Panc1 (cell line): ENCODE data around the gene PNMA6E. TPM values are rescaled to one million over a fixed set of nuclear protein-coding genes. Genes with fewer than 3 reads are reported as not detected.
"Not testable (repeated sequence)": the region's sequence is repeated elsewhere in the genome, so short reads cannot be mapped to it uniquely, and the experiment has no call there.

Experiments
- ATAC-seq: fragments of 200-7000 bp; cut with Tn5 transposase; 2 replicates; pipeline ENCODE4 v1.9.1; 2020; ENCODE audit warnings: mild to moderate bottlenecking, moderate library complexity
- BruUV-seq: library from RNA; stranded (reverse); fragments of 400-500 nt; replicated peaks from 2 replicates; lab custom pipeline; 2021; lab: Mats Ljungman, UMichigan
- CTCF ChIA-PET: fragments of 300-600 bp; sonication (Branson Sonifier 250); formaldehyde crosslinking; loops from one replicate; lab custom pipeline; 2022; ENCODE audit warnings: antibody characterized with exemption; lab: Charles Lee
- POLR2A ChIA-PET: fragments of 300-600 bp; sonication (Branson Sonifier 250); formaldehyde crosslinking; loops from one replicate; lab custom pipeline; 2022; ENCODE audit warnings: antibody characterized with exemption; lab: Charles Lee
- DNase-seq: peaks from one replicate; pipeline ENCODE4 v3.0.0-alpha.2; 2010; ENCODE audit warnings: low read depth, low spot score
- H3K27ac ChIP-seq: 2 replicates; pipeline ENCODE4 v1.5.1; 2011; ENCODE audit warnings: mild to moderate bottlenecking, low read length, inconsistent platforms
- H3K27me3 ChIP-seq: fragments of 200-500 bp; sonication (Bioruptor generic); 2 replicates; pipeline ENCODE4 v1.6.0; 2014; ENCODE audit warnings: low read length, inconsistent platforms; ENCODE audit not compliant: control insufficient read depth, insufficient read depth
- H3K36me3 ChIP-seq: fragments of 200-500 bp; sonication (Bioruptor generic); 2 replicates; pipeline ENCODE4 v1.5.1; 2014; ENCODE audit warnings: inconsistent platforms, mild to moderate bottlenecking, low read length, moderate library complexity; ENCODE audit not compliant: control insufficient read depth, insufficient read depth
- H3K4me1 ChIP-seq: 2 replicates; pipeline ENCODE4 v1.5.1; 2011; ENCODE audit warnings: inconsistent platforms, mild to moderate bottlenecking, low read length, moderate library complexity; ENCODE audit not compliant: control insufficient read depth, insufficient read depth
- H3K4me3 ChIP-seq, 2 experiments: 2 replicates each; pipeline ENCODE4 v1.5.1; 2011 to 2012; ENCODE audit warnings: low read depth in 2 of 2, low read length in 2 of 2, mild to moderate bottlenecking in 2 of 2, inconsistent platforms in 1 of 2, moderate library complexity in 1 of 2
- H3K9me3 ChIP-seq: fragments of 200-500 bp; sonication (Bioruptor generic); 2 replicates; pipeline ENCODE4 v1.5.1; 2014; ENCODE audit warnings: low read depth, mild to moderate bottlenecking, inconsistent platforms, low read length, moderate library complexity; ENCODE audit not compliant: control insufficient read depth, insufficient read depth
- POLR2AphosphoS5 ChIP-seq: IDR thresholded peaks from 2 replicates; pipeline ENCODE4 v1.6.1; 2012; ENCODE audit warnings: mild to moderate bottlenecking, low read depth, low read length, moderate library complexity
- SIN3A ChIP-seq: IDR thresholded peaks from 2 replicates; pipeline ENCODE4 v1.6.1; 2012; ENCODE audit warnings: low read depth, mild to moderate bottlenecking, low read length, moderate library complexity, borderline replicate concordance; ENCODE audit not compliant: insufficient read depth
- TCF7L2 ChIP-seq: IDR thresholded peaks from 2 replicates; pipeline ENCODE4 v1.6.1; 2011; ENCODE audit warnings: mild to moderate bottlenecking, low read depth, low read length, inconsistent platforms
- in situ Hi-C: cut with HindIII; loops from 2 replicates; pipeline ENCODE4 v1.10.0; 2016; ENCODE audit warnings: low sequenced_read_pairs, low pct_unique_long_range_greater_than_20kb
- intact Hi-C: fragments of 100-400 bp; cut with micrococcal nuclease; formaldehyde crosslinking; loops from one replicate; pipeline ENCODE4 v1.10.0; 2022; ENCODE audit not compliant: unreplicated experiment
- total RNA-seq: library from RNA; stranded (reverse); gene quantifications from one replicate; pipeline ENCODE4 v1.2.1, GENCODE V29; 2021; ENCODE audit not compliant: unreplicated experiment
- TF ChIP-seq, protein P1 (sequence below), 2 experiments: IDR thresholded peaks; 2 replicates each; pipeline ENCODE4 v1.6.1; 2011 to 2012; ENCODE audit warnings: low read depth in 2 of 2, control low read depth in 1 of 2, low read length in 1 of 2, mild to moderate bottlenecking in 1 of 2, moderate library complexity in 1 of 2; ENCODE audit not compliant: insufficient read depth in 1 of 2
- TF ChIP-seq, protein P2 (sequence below): fragments of 450-650 bp; IDR thresholded peaks from 2 replicates; pipeline ENCODE4 v1.5.1; 2017; ENCODE audit warnings: mild to moderate bottlenecking

Gene PNMA6E
- total RNA-seq, 1 experiment from 2014 or later, result not detected

DNA sequence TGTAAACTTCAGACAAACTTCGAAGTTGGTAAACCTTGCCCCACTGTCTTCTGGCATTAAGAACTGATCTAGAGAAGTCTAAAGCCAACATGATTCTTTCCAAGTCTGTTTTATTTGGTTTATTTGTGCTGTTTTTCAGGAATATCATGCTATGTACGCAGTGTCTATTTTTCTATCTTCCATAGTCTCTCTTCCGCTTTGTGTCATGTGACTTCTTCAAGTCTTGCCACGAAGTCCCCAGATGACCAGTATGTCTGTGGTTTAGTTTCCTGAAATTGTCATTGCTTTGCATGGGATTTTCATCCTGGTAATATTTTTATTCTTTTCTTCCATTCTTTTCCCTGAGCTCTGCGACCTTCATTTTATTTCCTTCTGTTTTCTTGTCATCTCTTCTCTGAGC lies 15.1 kb downstream of the PNMA6E start:
- ChIA-PET CTCF (no interaction called here), POLR2A (no interaction called here)
- in situ Hi-C loops (no loop called here), intact Hi-C loops (no loop called here)
- ATAC-seq (no peak), DNase-seq (no peak)
- no peaks in the 10 kb centered on the region for H3K9me3 ChIP-seq
- BruUV-seq, result no TSS peak
- H3K36me3 ChIP-seq, result no peaks in the 10 kb centered on the region
- no peak overlapping the region for H3K4me3 ChIP-seq
- no peak overlapping the region for H3K27ac ChIP-seq
- H3K4me1 ChIP-seq, result no peaks in the 10 kb centered on the region
- no peak for TF ChIP-seq POLR2AphosphoS5
- TF ChIP-seq, protein P1, sequence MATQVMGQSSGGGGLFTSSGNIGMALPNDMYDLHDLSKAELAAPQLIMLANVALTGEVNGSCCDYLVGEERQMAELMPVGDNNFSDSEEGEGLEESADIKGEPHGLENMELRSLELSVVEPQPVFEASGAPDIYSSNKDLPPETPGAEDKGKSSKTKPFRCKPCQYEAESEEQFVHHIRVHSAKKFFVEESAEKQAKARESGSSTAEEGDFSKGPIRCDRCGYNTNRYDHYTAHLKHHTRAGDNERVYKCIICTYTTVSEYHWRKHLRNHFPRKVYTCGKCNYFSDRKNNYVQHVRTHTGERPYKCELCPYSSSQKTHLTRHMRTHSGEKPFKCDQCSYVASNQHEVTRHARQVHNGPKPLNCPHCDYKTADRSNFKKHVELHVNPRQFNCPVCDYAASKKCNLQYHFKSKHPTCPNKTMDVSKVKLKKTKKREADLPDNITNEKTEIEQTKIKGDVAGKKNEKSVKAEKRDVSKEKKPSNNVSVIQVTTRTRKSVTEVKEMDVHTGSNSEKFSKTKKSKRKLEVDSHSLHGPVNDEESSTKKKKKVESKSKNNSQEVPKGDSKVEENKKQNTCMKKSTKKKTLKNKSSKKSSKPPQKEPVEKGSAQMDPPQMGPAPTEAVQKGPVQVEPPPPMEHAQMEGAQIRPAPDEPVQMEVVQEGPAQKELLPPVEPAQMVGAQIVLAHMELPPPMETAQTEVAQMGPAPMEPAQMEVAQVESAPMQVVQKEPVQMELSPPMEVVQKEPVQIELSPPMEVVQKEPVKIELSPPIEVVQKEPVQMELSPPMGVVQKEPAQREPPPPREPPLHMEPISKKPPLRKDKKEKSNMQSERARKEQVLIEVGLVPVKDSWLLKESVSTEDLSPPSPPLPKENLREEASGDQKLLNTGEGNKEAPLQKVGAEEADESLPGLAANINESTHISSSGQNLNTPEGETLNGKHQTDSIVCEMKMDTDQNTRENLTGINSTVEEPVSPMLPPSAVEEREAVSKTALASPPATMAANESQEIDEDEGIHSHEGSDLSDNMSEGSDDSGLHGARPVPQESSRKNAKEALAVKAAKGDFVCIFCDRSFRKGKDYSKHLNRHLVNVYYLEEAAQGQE (IDR thresholded peaks at IDR 0.05; ENCODE audit: insufficient read depth in 1 of 2, low read depth in 2 of 2, low read length in 1 of 2), result no peak
- TF ChIP-seq TCF7L2, result no peak
- TF ChIP-seq, protein P2, sequence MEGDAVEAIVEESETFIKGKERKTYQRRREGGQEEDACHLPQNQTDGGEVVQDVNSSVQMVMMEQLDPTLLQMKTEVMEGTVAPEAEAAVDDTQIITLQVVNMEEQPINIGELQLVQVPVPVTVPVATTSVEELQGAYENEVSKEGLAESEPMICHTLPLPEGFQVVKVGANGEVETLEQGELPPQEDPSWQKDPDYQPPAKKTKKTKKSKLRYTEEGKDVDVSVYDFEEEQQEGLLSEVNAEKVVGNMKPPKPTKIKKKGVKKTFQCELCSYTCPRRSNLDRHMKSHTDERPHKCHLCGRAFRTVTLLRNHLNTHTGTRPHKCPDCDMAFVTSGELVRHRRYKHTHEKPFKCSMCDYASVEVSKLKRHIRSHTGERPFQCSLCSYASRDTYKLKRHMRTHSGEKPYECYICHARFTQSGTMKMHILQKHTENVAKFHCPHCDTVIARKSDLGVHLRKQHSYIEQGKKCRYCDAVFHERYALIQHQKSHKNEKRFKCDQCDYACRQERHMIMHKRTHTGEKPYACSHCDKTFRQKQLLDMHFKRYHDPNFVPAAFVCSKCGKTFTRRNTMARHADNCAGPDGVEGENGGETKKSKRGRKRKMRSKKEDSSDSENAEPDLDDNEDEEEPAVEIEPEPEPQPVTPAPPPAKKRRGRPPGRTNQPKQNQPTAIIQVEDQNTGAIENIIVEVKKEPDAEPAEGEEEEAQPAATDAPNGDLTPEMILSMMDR, result no peak
- TF ChIP-seq SIN3A, result no peak
- no peaks in the 10 kb centered on the region for H3K27me3 ChIP-seq

DNA sequence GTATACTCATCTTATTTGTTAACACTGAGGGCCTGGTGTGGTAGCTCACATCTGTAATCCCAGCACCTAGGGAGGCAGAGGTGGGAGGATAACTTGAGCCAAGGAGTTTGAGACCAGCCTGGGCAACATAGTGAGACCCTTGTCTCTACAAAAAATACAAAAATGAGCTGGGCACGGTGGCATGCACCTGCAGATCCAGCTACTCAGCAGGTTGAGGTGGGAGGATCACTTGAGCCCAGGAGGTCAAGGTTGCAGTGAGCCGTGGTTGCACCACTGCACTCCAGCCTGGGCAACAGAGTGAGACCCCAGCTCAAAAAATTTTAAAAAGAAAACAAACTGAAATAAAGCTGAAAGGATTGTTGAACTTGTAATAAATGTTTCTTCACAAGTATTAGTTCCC lies 16.2 kb downstream of the PNMA6E start:
- H3K27ac ChIP-seq, intact Hi-C loops, H3K9me3 ChIP-seq, in situ Hi-C loops, CTCF ChIA-PET, POLR2A ChIA-PET, H3K27me3 ChIP-seq, BruUV-seq, H3K4me3 ChIP-seq, H3K36me3 ChIP-seq, ATAC-seq, H3K4me1 ChIP-seq, DNase-seq: not testable (repeated sequence)

DNA sequence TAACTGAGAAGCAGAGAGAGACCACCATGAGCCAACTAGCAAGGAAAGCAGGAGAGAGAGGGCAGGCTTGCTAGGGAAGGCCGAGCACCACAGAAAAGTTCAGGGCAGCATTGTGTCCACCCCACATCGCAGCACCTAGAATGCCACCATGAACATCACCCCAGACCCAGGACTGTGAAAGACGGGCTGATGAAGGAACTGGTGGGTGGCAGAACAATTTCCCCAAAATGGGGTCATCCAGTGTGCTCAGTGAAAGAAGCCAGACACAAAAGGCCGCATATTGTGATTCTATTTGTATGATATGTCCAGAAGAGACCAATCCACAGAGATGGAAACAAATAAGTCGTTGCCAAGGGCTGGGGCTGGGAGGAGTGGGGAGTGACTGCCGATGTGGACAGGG lies 16.8 kb downstream of the PNMA6E start:
- intact Hi-C loops, result no loop called here
- Histone ChIP-seq H3K27ac (no peak overlapping the region), H3K9me3 (no peaks in the 10 kb centered on the region), H3K36me3 (no peaks in the 10 kb centered on the region), H3K27me3 (no peaks in the 10 kb centered on the region), H3K4me1 (no peaks in the 10 kb centered on the region), H3K4me3 (no peak overlapping the region)
- no TSS peak for BruUV-seq
- in situ Hi-C loops, result no loop called here
- ATAC-seq (no peak), DNase-seq (no peak)
- ChIA-PET POLR2A (no interaction called here), CTCF (no interaction called here)
- TF ChIP-seq, protein P1 (IDR thresholded peaks at IDR 0.05; ENCODE audit: insufficient read depth in 1 of 2, low read depth in 2 of 2, low read length in 1 of 2), result no peak
- TF ChIP-seq POLR2AphosphoS5 (no peak), TCF7L2 (no peak), SIN3A (no peak)
- TF ChIP-seq, protein P2, result no peak
